CD4-positive, alpha-beta T cell treated with Interleukin-17A for 4 hours (primary cell): Measurements from ENCODE around the gene IL20.

Experiments
- DNase-seq: peaks from one replicate; pipeline ENCODE4 v3.0.0-alpha.2; 2020; ENCODE audit warnings: mixed read lengths

The IL20 gene

DNA sequence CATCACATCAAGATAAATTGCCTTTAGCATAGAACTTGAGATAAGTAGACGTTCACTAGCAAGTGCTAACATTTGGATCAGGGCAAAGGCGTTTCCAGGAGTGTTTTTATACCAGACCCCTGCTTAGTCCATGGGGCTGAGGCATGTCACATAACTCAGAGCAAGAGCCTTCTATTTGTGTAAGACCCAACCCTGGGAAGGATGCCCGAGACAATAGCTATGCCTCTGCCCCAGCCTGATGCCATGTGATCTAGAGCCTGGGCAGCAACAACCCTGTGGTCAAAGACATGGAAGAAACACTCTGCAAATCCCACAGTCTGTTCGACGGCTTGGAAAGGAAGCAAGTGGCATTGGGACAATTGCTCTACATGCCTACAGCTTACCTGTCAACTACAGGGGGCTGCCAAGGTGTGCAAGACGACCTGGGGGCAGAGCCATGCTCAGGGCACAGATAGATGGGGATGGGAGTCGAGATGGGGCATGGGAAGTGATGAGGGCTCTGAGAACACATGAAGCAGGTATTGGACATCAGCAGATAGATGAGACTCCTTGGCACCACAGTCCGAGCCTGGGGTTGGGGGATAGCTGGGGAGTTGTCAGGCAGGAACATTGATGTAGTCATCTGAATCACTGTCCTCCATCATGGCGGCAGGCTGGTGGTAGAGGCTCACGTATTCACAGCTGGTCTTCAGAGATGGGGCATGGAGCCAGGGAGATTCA, 39.2 kb downstream of the IL20 start:
- no peak for DNase-seq

DNA sequence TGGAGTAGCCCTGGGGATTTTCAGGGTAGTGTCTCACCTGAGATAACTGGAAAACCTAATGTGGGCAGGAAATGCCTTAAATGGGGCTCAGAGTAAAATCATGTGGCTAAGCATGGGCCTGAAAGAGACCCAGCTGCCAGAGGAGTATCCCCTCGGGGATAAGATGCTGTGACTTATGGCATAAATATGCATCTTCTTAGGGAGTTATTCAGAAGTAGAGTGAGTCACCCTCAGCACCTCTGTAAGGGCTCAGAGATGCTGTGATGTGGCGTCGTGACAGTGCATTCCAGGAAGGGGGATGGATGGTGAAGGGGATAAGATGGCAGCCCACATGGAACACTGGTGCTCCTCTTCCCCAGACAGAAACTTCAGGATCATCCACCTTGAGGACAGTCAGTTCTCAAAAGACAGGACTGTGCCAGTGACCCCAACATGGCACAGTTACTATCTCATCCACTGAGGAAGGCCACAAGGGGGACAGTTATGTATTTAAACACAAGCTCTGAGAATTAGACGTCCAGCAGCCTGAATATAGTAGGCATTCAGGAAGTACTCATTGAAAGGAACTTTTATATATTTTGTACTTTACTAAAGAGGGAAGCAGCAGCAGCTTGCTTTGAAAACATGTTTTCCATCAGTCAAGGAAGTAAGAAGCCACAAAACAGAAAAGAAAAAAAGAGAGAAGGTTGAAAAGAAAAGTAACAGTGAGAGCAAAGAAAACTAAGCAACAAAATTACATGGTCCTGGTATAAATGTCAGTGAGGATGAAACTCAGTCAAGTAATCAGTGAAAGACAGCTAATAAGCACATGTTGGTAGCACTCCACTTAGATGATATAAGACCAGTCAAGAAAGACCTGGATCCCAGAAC, 40.1 kb downstream of the IL20 start:
- peak; percentile 64 for DNase-seq

DNA sequence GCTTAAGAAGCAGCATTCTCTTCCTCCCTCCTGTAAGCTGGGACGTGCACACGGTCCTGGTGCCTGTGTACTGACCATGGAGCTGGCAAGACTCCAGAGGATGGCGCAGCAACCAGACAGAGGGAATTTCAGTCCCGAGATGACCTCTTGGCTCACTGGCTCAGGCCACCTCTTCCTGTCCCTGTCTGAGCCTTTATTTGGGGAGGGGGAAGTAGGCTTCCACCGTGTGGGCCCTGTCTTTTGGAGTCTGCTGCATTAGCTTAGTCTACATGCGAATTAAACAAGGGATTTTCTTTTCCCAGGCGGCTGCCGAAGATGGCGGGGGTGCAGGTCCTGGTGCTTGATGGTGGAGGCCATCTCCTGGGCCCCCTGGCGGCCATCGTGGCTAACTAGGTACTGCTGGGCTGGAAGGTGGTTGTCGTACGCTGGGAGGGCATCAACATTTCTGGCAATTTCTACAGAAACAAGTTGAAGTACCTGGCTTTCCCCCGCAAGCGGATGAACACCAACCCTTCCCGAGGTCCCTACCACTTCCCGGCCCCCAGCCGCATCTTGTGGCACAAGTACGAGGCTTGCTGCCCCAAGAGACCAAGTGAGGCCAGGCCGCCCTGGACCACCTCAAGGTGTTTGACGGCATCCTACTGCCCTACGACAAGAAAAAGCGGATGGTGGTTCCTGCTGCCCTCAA, 42.0 kb downstream of the IL20 start:
- DNase-seq = no peak

DNA sequence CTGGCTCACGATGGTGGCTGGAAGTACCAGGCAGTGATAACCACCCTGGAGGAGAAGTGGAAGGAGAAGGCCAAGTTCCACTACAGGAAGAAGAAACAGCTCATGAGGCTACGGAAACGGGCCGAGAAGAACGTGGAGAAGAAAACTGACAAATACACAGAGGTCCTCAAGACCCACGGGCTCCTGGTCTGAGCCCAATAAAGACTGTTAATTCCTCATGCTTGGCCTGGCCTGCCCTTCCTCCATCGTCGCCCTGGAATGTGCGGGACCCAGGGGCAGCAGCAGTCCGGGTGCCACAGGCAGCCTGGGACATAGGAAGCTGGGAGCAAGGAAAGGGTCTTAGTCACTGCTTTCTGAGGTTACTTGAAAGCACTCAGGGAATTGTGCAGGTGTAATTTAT, 42.6 kb downstream of the IL20 start:
- no peak for DNase-seq

DNA sequence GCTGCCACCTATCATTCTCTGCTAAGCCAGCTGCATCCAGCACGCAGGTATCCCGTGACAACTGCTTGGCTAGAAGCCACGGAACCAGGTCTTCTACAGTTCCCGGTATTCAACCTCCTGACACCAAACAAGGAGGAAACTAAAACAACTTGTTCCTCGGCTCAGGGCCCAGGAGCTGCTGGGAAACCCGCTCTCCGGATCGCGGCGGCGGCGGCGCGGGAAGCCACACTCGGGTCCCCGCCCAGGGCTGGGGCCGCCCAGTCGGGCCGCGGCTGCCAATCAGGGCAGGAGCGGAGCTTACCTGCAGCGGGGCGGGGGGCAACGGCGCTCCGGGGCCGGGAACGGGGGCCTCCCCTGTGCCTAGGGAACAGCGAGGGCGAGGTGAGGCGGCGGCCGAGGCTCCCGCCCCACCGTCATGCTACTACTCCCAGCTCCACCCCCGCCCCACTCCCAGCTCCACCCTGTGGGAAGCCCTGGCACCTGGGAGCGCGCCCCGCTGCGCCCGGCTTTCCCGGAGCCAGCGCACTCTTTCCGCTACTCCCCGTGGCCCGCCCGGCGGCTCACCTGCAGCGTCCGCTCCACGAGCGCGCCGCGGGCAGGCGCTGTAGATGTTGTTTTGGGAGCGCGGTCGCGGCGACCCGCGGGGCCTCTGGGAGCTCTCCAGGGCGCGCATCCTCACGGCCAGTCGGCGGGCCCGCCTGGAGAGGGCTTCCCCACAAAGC, 43.9 kb downstream of the IL20 start:
- peak; percentile 77 for DNase-seq

DNA sequence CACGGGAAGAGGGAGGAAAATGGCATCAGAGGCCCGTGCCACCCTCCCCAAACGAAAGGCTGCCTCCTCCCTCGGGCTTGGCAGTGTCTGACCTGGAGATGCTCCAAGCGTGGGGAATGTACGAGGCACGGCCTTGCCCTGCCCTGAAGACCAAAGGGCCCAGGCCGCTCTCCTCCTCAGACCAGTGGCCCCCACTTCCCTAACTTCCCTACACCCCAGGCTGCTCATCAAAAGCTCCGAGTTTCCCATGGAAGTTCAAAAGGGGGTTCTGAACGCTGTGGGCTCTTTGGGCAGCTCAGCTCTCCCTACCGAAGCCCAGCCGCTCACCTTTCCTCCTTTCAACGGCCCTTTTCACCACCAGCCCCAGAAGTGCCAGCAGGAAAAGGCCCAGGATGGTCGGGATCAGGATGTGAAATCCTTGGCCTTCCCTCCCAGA, 44.5 kb downstream of the IL20 start:
- DNase-seq = no peak

DNA sequence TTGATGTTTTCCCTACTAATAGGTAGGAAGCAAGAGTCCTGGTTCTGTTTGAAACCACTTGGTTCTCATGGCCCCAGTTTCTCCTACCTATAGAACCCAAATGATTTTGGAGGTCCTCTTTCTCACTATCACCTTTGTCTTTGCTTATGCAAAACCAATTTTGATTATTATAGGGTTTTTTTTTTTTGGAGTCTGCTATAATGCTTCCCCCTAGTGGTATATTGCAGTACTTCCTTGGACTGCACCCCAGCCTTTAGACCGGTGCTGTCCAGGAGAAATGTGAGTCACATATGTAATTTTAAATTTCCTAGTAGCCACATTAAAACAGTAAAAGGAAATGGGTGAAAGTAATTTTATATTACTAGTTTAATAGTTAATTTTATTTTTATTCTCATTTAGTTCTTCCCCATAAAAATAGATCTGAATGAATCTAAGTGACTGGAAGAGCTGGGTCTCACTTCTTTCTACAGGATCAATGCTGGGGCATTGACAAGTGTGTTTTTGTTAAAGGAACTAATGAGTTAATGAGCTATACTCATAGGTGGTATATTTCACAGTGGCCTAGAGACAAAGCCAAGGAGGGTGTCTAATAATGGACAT, 45.7 kb downstream of the IL20 start:
- DNase-seq = peak; percentile 55

DNA sequence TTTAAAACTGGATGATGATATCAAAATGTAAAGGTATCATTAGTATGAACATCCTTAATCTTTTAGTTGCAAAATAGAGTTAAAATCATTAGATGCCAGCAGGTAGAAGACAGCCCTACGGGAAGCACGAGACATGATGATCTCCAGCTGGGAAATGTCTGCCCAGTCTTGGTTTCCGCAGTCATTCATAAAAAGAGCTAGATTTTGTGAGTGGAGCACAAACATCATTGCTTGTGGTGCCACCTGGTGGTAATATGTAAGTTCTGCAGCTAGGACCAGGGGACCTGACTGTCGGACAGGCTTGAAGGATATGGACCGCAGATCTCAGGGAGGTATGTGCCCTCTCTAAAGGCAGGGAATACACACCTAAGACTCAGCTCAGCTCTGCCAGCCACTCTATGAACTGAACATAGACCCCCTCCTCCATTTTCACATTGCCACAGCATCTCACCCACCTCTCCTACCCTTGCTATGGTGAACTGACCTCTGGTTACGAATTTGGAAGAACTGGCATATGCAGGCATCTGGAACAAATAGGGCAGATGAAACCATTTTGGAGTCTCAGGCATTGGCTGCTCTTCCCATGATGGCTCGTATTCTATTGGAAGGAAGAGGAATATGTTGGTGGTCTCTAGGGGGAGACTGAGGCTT, 47.1 kb downstream of the IL20 start:
- DNase-seq = peak; percentile 68

DNA sequence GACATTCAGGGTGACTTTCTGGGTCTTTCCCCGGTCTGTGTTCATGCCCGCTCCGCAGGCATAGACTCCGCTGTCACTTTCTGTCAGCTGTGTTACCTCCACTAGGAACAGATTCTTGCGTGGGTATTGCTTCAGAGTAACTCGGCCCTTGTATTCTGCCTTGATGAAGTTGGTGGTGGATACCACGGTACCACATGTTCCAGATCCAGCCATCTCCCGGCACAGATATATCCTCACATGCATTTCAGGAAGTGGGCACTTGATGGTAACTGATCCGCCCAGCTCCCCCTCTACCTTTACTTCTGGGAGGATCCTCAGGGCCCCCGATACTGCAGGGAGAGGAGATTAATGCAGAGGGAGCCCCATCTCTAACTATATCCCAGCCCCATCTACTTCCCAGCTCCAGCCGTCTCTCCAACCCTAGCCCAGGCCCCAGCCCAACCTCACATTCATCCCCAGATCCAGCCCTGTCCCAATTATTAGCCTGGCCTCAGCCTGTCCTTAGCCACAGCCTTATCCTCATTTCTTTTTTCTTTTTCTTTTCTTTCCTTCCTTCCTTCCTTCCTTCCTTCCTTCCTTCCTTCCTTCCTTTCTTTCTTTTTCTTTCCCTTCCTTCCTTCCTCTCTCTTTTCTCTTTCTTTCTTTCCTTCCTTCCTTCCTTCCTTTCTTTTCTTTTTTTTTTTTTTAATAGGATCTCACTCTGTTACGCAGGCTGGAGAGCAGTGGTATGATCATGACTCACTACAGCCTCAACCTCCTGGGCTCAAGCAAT, 48.5 kb downstream of the IL20 start:
- no peak for DNase-seq

DNA sequence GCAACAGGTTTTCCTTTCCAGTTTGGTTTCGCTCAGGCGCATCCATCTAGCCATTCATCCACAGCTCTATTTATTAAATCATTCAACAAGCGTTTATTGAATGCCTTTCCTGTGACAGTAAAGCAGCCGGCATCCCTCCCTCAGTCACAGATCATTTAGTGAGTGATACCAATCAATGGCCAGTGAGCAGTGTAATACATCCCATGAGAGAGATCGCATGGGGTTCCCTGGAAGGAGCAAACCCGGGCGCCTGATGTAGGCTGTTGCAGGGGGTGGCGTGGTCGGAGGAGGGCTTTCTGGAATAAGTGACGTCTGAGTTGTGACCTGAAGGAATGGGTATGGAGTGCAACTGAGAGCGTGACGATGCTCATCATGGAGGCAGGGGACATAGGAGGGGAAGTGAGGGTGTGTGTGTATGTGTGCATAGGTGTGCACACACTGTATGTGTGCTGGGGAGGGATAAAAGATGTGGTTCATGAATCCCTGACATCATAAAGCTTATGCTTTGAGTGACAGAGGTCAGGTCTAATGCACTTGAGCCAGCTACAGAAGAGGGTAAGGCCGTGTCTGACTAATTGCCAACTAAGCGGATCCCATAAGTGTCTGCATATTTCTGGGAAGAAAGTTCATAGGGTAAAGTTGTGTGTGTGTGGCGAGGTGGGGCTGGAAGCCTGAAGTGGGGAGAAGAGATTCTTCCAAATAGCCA, 49.8 kb downstream of the IL20 start:
- DNase-seq = no peak

DNA sequence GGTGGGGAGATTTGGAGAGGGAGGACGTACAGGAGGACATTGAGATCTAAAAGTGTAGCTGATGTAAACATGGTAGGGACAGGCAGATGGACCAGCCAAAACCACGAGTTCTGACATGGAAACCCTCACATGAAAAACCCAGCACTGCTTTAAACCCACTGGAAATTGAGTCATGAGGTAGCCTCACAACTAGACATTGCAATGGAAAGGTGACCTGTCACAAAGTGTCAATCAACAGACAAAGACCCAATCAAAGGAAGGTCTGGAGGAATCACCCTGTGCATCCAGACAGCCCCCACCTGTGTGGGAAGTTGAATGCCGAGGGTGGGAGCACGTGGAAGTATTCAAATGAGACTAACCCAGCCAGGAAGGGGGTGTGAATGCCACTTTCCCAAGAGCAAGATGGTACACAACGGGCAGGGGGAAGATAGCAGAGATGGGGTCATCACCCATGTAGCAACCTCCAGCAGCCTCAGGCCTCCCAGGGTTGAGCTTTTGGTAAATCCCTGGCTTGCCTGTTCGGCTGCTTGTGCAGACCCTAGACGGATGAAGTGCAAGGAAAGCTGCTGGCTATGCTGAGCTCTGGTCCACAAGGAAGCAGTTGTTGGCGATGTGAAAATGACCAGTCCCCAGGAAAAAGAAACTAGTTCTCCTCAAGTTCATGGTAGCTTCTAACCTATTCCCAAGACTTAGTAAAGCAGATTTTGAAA, 50.7 kb downstream of the IL20 start:
- no peak for DNase-seq

DNA sequence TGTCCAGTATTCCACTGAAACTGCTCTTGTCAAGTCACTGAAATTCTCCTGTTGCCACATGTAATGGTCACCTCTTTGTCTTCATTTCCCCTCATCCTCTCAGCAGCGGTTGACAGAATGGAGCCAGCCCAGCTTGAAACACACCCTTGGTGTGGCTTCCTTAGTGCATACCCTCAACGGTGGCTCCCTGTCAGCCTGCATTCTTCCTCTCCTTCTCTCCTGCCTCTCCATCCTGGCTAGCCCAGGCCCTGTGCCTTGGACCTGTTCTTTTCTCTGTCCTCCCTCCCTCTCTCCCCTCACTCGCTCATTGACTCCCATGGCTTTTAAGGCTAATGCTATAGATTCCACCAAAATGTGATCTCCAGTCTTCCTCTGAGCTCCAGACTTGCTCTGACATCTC, 52.7 kb downstream of the IL20 start:
- no peak for DNase-seq
